Cardiac muscle cell (in vitro differentiated cells and primary cell): Measurements from ENCODE around the gene CCDC12. TPM values are rescaled to one million over a fixed set of nuclear protein-coding genes. Genes with fewer than 3 reads are reported as not detected.

Experiments used
- DNase-seq, 2 donors: peaks; one replicate each; pipeline versions ENCODE4 v3.0.0 to v3.0.0-alpha.2; 2010 to 2017; ENCODE audit warnings: low read depth in 1 of 2, low spot score in 1 of 2
- H3K27ac ChIP-seq: fragments of 200-600 bp; sonication (generic); 2 replicates; pipeline ENCODE4 v1.5.1; 2016
- H3K27me3 ChIP-seq: fragments of 200-600 bp; sonication (generic); 2 replicates; pipeline ENCODE4 v1.6.0; 2016; ENCODE audit warnings: control low read depth
- H3K36me3 ChIP-seq: fragments of 200-600 bp; sonication (generic); 2 replicates; pipeline ENCODE4 v1.5.1; 2016; ENCODE audit warnings: control low read depth
- H3K4me1 ChIP-seq: fragments of 200-600 bp; sonication (generic); 2 replicates; pipeline ENCODE4 v1.8.1; 2017; ENCODE audit warnings: low read depth, mild to moderate bottlenecking, mixed run types
- H3K4me3 ChIP-seq: fragments of 200-600 bp; sonication (generic); 2 replicates; pipeline ENCODE4 v1.5.1; 2016; ENCODE audit warnings: mild to moderate bottlenecking
- H3K9me3 ChIP-seq: fragments of 200-600 bp; sonication (generic); 2 replicates; pipeline ENCODE4 v1.5.1; 2017; ENCODE audit warnings: low read depth, mild to moderate bottlenecking, control low read depth
- CTCF ChIP-seq: IDR thresholded peaks from 2 replicates; pipeline ENCODE4 v1.5.1; 2012; ENCODE audit warnings: low read depth, mild to moderate bottlenecking, low read length
- polyA plus RNA-seq: library from polyadenylated mRNA; unstranded; fragments of >200 nt; fragmentation: Nextera tagmentation; extraction: Ambion mirVana; gene quantifications from 2 replicates; pipeline ENCODE4 v1.2.1, GENCODE V29; 2016
- total RNA-seq: library from RNA; depleted of rRNA; stranded (reverse); fragments of >200 nt; gene quantifications from 2 replicates; pipeline ENCODE4 v1.2.3, GENCODE V29; 2016

Gene CCDC12
- total and polyA plus RNA-seq, 2 experiments from 2014 or later, result 53.8 to 73.1 TPM

GRCh38 chr3:46878781-46879436, 97.6 kb downstream of the CCDC12 start:
- Histone ChIP-seq H3K9me3 (no peaks in the 10 kb centered on the region), H3K27ac (peak overlapping the region; percentile 84), H3K4me3 (no peak overlapping the region), H3K27me3 (no peaks in the 10 kb centered on the region), H3K4me1 (peaks cover 66% of the 10 kb centered on the region), H3K36me3 (no peaks in the 10 kb centered on the region)
- DNase-seq, result peak in 1 of 2 donors; percentile 90
- no peak for TF ChIP-seq CTCF

DNA sequence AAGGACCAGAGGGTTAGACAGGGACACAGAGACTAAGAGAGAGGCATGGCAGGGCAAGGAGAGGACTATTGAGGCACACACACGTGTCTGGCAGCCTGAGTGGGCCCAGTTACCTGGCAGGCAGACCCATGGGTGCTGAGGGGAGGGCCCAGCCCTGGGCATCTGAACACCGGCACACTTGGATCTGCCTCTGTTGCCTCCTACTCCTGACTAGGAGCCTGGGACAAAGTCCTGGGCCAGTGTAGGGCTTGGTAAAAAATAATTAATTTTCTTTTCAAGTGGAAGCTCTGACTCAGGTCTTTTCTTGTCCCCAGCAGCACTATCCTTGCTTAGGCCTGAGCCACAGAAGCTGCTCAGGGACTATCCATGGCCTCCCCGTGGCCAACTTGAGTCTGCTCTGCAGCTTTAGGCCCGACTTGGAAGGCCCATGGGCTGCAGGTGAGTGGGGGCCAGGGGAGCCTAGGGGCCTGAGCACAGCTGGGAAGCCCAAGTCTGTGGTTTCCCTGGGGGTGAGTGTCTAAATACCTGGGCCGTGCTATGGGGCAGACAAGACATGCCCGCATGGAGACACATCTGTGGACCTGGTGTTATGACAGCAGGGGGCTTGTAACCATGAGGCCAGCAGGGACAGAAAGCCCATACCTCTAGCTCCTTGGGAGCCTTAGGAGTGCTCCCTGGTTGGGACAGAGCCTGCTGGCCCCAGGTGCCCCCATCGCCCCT, 99.0 kb downstream of the CCDC12 start, which contains the start of gene PTH1R:
PTH1R (plus strand) TSS at position 316 of the 720 bp plus-strand sequence. CDS start 5,839 bp downstream, outside the sequence.
- H3K27ac ChIP-seq, result peak within 1 kb of the TSS; percentile 84
- no peak for TF ChIP-seq CTCF
- no peak for DNase-seq
- no peak within 1 kb of the TSS for H3K4me3 ChIP-seq
- H3K4me1 ChIP-seq, result peaks cover 76% of the 10 kb centered on the region
- no peaks in the 10 kb centered on the region for H3K27me3 ChIP-seq
- no peaks in the 10 kb centered on the region for H3K36me3 ChIP-seq
- H3K9me3 ChIP-seq, result no peaks in the 10 kb centered on the region

GRCh38 chr3:46876313-46877300, 99.9 kb downstream of the CCDC12 start:
- Histone ChIP-seq H3K4me1 (peaks cover 85% of the 10 kb centered on the region), H3K27me3 (no peaks in the 10 kb centered on the region), H3K36me3 (no peaks in the 10 kb centered on the region), H3K4me3 (no peak overlapping the region), H3K9me3 (no peaks in the 10 kb centered on the region), H3K27ac (peak overlapping the region; percentile 84)
- TF ChIP-seq CTCF, result no peak
- DNase-seq, result no peak

DNA sequence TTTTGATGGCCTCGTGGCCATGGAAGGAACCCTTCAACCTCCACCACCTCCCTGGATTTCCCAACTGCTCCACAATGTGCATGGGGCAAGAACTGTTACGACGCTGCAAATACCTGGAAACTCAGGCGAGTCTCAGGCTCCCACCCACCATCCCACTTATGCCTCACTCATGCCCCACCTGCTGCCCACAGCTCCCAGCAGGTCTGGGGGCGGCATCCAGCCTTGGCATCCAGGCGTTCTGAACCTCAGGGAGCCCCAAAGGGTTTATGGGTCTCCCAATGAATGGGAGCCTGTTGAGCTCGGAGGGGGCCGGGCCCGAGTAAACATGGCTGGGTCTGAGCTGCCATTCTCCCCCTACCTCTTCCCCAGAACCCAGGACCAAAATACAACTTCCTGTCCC, 101.0 kb downstream of the CCDC12 start:
- Histone ChIP-seq H3K4me3 (no peak overlapping the region), H3K4me1 (peaks cover 88% of the 10 kb centered on the region), H3K27ac (peak overlapping the region; percentile 84), H3K27me3 (no peaks in the 10 kb centered on the region), H3K9me3 (no peaks in the 10 kb centered on the region), H3K36me3 (no peaks in the 10 kb centered on the region)
- TF ChIP-seq CTCF, result no peak
- DNase-seq, result no peak

DNA sequence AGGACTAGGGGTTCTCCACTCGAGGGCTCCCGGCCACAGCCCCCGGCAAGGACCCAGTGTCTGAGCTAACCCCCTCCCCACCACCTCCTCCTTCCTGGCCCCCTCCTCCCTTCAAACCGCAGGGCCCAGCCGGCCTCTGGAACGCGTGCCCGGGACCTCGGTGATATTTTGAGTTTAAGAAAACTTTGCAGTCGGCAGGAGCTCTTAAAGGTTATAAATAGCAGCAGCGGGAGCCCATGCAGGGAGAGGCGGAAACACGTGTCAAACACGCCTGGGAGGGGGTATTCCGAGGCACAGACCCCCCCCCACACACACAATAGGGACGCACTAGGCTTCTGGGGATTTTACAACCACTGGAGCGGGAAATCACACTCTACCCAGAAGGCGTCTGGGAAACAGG, 102.1 kb downstream of the CCDC12 start:
- Histone ChIP-seq H3K4me1 (peaks cover 79% of the 10 kb centered on the region), H3K9me3 (no peaks in the 10 kb centered on the region), H3K4me3 (no peak overlapping the region), H3K36me3 (no peaks in the 10 kb centered on the region), H3K27me3 (no peaks in the 10 kb centered on the region), H3K27ac (peak overlapping the region; percentile 84)
- no peak for TF ChIP-seq CTCF
- peak; percentile 36 to 82 for DNase-seq
